ACHN (cell line): ENCODE measurements around the gene SPIRE1.
"Not testable (repeated sequence)": the region's sequence is repeated elsewhere in the genome, so short reads cannot be mapped to it uniquely, and the experiment has no call there.

ENCODE experiments used
- DNase-seq: peaks from one replicate; pipeline ENCODE4 v3.0.0-alpha.2; 2015
- in situ Hi-C: cut with HindIII; loops from 2 replicates; pipeline ENCODE4 v1.10.0; 2017; ENCODE audit warnings: low sequenced_read_pairs, low pct_ligation_motif_present, low pct_unique_long_range_greater_than_20kb

SPIRE1 gene

DNA sequence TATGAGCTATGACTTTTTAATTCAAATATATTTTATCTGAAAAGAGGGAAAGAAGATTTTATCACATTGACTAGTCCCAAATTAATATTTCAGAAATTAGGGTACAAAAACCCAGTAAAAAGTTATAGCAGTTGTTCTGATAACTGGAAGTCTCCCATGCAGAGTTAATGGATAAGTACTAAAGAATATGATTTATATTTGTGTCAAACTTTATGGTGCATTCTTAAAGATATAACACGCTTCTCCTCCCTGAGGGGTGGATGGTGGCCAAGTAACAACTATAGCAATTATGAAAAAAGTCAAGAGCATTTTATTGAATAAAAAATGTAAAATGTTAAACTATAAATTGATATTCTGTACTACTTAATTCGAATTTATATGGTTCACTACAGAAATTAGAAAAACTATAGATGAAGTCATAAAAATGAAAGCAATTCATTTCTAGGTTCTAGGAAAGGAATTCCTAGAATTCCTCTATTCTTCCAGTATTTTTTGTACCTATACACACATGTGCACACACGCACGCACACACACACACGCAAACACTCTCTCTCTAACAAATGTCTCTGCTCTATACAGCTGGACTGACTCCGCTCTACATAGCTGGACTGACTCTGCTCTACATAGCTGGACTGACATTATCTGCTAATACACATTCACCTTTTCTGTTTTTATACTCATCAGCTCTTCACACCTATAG lies 138.9 kb downstream of the SPIRE1 start:
- in situ Hi-C loops: no loop called here
- DNase-seq: no peak

DNA sequence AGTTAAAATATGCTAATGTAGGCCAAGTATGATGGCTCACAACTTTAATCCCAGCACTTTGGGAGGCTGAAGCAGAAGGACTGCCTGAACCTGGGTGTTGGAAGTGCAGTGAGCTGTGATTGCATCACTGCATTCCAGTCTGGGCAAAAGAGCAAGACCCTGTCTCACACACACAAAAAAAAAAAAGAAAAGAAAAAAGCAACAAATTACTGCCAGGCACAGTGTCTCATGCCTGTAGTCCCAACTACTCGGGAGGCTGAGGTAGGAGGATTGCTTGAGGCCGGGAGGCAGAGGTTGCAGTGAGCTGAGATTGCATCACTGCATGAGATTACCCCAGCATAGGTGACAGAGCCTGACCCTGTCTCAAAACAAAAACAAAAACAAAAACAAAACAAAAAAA lies 139.6 kb downstream of the SPIRE1 start:
- DNase-seq: no peak
- in situ Hi-C loops: no loop called here

DNA sequence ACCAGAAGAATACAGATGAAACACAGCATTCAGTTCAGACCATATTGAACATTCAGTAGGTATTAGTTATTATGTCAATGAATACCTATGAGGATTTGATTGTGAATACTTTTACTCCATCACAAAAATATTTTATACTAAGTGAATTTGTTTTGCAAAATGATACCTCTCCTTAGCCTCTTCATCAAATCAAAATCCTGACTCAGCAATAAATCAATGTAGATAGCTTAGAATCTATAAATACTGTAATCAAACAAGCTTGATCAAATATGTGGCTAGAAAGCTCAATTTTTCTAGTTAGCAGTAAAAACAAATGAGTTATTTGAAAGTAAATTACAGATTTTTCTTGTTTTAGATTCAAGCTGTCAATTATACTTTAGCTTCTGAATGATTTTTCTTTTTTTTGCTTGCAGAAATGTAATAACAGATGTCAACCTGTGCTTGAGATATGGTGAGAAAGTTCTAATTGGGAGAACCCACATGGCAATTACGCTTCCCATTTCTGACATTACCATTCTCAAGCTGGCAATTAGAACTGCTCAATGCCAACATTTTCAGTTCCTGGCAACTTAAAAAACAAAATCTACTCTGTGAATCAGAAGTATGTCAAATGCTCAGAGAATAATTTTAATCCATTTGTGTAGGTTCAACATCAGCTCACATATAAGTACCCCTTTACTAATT lies 140.6 kb downstream of the SPIRE1 start:
- in situ Hi-C loops: no loop called here

DNA sequence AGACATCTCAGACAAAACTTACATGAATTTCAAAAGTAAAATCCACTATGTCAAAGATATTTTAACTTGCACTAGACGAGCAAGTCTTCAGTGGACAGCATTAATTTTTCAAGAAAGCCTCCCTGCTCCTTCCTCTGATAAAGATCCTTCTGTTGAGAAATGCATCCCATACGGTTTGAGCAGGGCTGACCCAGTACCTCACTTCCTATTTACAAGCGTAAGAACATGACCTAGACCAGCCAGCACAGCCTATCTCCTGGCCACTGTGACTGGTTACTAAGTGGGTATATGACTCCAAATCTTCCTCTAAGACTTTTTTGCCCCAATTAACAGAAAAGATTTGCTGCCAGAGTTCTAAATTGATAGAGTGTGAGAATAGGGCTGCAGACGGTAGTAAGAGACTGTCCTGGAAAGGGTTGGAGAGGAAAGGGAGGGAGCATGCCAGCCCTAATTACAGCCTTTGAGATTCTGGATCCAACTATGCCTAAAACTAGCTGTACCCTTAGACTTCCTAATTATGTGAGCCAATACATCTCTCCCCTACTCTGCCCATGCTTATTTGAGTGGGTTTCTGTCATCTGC lies 141.8 kb downstream of the SPIRE1 start:
- DNase-seq: no peak
- in situ Hi-C loops: no loop called here

More for the DNA sequence above, 140.6 kb downstream of the SPIRE1 start:
- DNase-seq: no peak

DNA sequence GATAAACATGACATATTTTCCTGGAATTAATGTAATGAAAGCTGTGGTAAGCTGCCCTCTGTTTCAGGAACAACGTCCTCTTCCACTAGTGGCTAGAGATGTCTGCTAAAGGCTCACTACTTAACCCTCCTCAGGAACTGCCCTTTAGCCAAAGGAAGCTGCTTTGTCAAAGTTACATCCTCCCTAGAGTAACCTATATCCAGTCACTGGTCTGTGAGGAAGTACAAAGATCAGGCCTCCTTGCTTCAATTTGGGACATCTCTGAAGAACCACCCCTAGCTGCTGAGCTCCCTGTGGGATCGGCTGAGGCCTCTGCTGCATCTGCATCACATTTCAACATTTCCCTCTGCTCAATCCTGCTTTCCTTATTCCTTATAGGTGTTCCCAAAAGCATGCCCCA lies 142.4 kb downstream of the SPIRE1 start:
- DNase-seq: no peak
- in situ Hi-C loops: no loop called here

DNA sequence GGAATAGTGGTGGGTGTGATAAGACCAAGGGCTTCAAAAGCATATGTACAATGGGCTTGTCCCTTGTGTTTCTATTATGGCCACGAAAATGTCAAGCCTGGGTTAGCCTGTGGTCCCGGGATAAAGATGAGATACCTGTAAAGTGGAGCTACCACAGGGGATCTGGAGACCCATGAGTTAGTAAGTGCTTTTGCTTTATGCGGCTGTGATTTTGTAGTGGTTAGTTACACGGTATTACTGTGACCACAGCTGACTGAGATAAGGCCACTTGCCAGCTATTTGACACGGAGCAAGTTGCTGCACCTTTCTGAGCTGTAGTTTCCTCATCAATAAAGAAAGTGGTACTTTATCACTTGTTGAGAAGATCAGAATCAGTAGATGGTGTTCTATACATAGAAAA lies 150.9 kb downstream of the SPIRE1 start:
- no peak for DNase-seq
- in situ Hi-C loops: no loop called here

DNA sequence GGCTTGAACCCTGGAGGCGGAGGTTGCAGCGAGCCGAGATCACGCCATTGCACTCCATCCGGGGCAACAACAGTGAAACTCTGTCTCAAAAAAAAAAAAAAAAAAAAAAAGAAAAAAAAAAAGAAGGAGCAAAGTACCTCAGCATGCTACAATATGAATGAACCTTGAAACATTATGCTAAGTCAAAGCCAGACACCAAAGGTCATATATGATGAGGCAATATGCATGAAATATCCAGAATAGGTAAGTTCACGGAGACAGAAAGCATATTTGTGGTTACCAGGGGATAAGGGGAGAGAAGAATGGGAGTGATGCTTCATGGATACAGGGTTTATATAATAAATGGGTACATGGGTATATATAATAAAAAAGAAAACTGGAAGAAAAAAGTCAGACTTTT lies 156.9 kb downstream of the SPIRE1 start:
- in situ Hi-C loops: no loop called here
- no peak for DNase-seq

DNA sequence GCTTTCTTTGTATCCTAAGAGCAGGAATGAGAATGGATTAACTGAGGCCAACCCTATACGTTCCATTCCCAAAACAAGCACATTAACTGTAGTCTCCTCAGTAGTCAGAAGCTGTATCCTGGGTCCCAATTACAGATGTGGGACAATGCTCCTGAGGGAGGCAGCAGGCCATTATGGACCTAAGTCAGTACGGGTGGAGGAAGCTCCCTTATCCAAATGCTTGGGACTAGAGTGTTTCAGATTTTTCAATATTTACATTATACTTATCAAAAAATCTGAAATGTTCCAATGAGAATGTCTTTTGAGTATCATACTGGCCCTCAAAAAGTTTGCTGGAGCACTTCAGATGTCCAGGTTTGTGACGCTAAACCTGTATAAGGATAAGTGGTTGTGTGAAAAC lies 160.1 kb downstream of the SPIRE1 start:
- in situ Hi-C loops: no loop called here
- DNase-seq: no peak

DNA sequence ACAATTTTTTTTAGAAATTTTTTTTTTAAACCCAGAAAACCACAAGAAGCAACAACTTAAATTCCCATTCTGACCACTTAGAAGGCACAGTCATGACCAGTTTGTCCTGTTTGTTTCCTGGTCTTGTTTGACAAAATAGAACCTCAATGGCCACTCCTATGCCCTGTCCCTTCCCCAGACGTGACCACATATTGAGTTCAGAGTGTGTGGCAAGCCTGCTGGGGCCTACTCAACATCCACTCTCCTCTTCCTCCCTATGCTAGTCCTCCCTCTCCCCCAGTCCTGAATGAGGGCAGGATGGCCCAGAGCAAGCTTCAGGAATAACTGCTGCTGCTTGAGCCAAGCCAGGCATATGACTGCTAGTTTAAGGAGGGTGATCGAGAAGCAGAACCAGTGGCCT lies 160.6 kb downstream of the SPIRE1 start:
- in situ Hi-C loops: no loop called here
- no peak for DNase-seq

DNA sequence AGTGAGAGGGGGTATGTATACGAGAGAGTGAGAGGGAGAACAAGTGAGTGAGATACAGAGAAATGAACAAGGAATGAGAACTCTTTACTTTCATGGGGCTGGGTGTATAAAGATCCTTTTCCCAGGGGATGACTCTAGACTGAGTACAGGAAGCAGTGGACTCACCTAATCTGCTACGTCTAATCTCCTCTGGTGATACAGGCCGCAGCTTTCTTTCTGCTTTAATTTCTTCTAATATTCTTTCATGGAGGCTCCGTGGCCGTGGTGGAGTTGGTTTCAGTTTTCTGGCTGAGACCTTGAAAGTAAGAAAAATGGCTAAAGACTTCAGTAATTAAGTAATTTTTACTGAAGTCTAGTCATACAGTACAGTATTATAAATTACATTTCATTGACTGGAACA lies 165.0 kb downstream of the SPIRE1 start:
- DNase-seq: no peak
- in situ Hi-C loops: no loop called here

DNA sequence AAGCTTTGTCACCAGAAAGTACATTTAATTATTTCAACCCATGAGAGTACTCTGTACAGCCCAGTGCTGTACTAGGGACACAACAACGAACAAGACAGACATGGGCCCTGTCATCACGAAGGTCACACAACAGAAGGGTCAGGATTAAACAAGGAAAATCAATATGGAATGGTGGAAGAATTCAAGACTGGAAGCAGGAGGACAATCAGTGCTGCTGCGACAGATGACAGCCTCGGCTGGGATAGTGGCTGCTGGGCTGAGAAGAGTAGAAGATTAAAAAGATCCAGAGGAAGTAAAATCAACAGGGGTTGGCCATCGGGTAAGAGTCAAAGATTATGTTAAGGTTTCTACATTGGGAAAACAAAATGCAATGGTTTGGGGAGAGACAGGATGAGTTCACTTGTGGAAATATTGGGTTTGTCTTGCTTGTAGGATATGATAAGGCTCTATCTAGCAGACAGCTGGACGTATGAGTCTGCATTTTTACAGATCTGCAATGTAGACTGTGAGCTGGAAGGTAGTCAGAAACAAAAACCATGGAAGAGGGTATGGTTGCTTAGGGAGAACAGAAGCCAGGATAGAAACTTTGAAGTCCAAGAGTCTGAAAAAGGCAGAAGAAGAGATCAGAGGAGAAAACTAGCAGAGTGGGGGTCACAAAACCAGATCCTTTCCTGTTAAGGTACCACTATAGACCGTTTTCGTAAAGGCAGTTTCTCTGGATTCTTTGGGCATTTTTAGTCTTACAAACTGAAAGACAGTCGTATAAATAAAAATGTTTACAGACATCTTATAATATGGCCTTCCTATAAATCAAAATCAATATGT lies 166.1 kb downstream of the SPIRE1 start:
- no peak for DNase-seq
- in situ Hi-C loops: no loop called here

DNA sequence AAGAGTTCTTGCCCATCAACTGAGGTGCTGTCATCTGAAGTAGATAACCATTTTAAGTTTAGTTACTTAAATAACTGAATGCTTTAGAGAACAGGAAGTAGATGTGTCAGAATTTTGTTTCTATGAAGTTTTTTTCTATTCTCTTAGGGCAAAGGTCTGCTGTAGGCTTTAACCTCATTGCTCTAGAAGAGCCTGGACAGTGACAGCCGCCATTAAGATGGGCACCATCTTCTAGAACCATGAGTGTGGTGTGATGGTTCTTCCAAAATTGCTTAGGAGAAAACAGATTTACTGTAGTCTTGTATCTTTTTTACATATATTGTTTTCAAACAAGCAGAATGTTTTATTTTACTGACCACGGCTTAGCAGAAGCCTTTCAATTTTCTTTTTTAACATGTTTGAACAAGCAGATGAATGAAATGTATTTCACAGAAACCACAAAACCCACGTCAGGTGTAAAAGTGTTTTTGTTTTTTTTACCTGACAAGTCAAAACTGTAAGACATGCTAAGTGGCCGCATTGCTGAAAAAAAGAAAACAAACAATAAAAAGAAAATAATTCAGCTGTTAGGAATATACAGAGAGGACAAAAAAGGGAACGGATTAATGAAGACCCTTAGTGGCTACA lies 172.3 kb downstream of the SPIRE1 start:
- in situ Hi-C loops: no loop called here
- DNase-seq: no peak

DNA sequence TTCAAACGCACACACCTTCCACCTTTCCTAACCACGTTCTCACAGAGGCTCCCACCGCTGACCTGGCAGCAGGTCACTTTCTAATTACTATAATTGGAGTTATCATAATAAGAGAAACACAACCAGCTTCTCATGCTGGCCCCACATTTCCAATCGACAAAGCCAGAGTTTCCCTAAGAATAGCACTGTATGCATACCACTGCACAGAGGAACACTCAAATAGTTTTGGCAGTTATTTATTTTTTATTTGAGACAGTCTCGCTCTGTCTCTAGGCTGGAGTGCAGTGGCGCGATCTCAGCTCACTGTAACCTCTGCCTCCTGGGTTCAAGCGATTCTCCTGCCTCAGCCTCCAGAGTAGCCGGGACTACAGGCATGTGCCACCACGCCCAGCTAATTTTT lies 176.0 kb downstream of the SPIRE1 start:
- DNase-seq, in situ Hi-C loops: not testable (repeated sequence)

DNA sequence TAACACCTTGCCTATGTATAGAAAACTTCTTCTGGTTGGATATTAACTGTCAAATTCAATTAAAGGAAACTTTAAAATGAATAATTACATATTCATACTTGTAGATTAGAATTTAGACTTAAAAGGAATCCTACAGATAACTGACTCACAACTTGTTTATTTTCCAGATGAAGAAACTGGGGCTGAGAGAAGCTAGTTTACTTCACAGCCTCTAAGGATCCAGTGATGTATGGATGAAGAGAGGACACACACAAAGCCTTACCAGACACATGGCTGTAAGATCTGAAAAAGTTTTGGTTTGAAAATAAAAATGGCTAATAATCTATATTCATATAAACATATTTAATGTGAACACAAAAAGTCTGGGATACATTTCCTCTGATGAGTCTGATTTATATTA lies 177.9 kb downstream of the SPIRE1 start:
- in situ Hi-C loops: no loop called here
- DNase-seq: no peak

DNA sequence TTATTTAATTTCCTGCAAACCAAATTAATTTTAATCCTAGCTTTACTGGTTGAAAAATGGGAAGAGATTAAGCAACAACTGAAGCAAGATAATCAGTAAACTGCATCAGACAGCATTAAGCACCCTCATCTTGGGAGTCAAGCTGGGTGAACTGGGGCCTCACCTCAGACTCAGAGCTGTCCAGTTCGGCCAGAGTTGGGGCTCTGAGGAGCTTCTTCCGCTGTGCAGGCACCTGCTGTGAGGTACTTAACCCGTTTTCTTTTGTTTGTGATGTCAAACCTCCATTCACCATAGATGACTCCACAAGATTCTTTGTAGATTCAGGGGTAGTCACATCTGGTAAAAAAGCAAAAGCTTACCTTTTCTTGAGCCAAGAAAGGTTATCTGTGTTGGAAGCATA lies 178.4 kb downstream of the SPIRE1 start:
- no peak for DNase-seq
- in situ Hi-C loops: no loop called here

DNA sequence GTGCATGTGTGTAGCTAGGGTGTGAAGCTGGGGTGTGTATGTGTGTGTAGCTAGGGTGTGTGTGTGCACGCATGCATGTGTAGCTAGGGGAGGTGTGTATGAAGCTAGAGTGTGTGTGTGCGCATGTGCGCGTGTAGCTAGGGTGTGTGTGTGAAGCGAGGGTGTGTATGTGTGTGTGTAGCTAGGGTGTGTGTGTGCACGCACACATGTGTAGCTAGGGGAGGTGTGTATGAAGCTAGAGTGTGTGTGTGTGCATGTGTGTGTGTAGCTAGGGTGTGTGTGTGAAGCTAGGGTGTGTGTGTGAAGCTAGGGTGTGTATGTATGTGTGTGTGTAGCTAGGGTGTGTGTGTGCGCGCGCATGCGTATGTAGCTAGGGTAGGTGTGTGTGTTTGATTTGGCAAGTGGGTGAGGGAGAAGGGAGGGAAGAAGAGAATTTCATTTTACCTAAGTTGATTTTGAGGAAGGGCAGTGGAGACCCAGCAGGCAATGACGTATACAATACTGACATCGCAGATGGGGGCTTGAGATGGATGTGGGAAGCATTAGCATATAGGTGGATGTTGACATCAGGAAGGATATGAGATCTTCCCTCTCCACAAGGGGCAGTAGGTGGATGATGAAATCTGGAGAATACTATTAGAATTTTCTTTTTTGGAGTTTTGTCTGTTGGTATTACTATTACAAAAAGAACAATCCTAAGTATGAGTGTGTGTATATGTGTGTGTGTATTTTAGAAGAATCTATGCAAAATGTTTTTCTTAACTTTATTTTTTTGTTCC lies 179.4 kb downstream of the SPIRE1 start:
- in situ Hi-C loops: no loop called here
- DNase-seq: no peak

DNA sequence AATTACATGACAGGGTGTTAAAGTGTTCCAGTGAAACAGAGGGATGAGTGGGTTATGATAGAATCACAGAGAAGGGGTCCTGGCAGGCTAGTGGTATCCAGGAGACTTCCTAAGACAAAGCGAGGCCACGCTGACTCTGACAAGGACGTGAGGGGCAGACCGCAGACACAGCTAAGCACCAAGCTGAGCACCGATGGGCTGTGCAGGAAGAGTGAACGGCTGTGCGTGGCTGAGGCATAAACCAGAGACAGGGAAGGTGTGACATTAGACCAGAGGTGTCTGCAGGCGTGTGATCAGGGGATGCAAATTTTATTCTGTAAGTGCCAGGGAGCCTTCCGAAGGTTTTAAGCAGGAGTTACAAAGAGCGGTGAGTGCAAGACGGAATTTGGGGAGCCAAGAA lies 180.3 kb downstream of the SPIRE1 start:
- no peak for DNase-seq
- in situ Hi-C loops: no loop called here

DNA sequence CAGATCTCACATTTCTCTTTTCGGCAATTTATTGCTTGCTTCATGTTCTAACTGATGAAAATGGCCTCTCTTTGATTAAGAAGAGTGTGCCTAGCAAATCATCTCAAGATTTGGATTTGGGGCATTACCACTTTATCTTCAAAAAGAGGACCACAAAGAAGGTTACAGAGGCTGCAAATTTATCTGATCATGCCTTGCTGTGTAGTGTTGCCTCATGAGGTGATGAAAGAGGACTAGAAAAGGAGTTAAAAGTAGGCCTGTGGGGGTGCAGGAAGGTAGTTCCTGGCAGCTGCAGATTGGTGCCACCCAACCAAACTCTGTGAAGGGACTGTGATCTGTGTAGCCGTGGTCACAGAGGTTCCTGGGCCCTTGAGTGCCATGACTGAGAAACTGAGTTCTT lies 181.0 kb downstream of the SPIRE1 start:
- in situ Hi-C loops: no loop called here
- no peak for DNase-seq
